ENCODE data around the gene KIAA0408.

GRCh38 chr6:127423921-127424320, 35.3 kb downstream of the KIAA0408 start:
- TF ChIP-seq POLR2A (IDR thresholded peaks at IDR 0.05) = no peak
- TF ChIP-seq, protein P1, sequence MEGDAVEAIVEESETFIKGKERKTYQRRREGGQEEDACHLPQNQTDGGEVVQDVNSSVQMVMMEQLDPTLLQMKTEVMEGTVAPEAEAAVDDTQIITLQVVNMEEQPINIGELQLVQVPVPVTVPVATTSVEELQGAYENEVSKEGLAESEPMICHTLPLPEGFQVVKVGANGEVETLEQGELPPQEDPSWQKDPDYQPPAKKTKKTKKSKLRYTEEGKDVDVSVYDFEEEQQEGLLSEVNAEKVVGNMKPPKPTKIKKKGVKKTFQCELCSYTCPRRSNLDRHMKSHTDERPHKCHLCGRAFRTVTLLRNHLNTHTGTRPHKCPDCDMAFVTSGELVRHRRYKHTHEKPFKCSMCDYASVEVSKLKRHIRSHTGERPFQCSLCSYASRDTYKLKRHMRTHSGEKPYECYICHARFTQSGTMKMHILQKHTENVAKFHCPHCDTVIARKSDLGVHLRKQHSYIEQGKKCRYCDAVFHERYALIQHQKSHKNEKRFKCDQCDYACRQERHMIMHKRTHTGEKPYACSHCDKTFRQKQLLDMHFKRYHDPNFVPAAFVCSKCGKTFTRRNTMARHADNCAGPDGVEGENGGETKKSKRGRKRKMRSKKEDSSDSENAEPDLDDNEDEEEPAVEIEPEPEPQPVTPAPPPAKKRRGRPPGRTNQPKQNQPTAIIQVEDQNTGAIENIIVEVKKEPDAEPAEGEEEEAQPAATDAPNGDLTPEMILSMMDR (IDR thresholded peaks at IDR 0.05) = no peak

Data from uterus (tissue), 2 donors.